NCI-H446 (cell line): ENCODE data around the gene PLEKHA6.
A peak's percentile ranks its signal among the peaks of the same experiment; 100 is the strongest.

Source experiments
- DNase-seq, 2 experiments: peaks; one replicate each; lab custom pipeline; 2025; lab: John Stamatoyannopoulos, UW

Gene PLEKHA6

DNA sequence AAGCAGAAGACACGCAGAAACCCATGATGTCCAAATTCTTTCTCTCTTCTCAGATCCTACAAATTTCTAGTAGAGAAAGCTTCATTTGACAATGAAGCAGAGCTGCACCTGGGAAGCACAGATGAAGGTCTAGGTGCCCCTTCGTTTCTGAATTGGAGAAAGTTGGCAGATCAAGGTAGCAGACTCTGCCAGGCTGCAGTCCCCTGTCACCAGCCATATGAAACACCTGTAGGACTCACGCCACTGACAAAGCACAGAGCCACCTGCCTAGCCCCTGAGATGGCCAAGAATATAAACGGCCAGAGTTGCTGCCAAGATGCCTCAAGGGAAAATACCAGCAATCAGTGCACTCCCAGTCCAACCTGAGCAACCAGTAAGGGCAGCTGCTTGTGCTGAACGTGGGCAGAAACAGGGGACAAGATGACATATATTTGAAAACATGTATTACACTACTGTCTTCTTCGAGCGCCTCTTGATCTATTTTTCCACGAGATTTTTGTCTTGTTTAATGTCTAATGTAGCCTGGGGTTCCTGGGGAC, 20.6 kb upstream of the PLEKHA6 start:
- no peak for DNase-seq

- peak in 1 of 2 experiments; percentile 32 for DNase-seq
Observed at GRCh38 chr1:204377800-204378668, 18.3 kb upstream of the PLEKHA6 start.

DNA sequence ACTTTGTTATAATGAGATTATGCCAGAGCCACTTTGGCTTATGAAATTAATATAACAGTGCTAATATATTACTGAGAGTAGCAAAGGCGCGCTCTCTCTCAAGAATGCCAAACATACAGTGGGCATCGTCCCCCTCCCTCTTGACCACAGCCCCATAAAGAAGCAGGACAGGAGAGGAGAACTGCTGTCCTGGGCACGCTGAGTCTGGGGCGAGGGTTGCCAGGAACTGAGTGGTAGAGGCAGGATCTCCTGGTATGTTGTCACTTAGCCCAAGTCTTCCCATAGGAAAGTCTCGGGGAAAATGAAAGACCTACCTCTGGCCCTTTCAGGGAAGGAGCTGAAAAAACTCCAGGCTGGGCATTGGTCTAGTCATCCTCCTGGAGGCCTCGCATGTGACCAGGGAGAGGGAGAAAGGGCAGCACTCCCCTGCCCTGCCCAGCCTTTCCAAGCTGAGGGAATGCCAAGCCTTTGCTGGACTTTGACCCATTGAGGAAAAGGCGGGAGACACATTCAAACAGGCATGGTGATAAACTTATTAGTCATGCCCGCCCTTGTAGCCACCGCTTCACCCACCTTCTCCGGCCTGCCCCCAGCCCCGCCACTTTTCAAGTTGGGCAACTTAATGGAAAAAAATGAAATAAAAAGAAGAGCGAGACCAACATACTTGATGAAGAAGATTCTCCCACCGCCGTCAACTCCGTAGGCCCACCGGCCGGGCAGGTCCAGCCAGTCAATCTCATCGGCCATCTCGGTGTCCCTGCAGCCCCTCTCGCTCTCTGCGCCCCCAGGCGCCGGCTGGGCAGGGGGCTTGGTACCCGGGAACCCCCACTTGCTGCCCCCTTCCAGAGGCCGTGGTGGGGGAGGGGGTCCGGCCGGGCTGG, 17.4 kb upstream of the PLEKHA6 start:
- no peak for DNase-seq

DNA sequence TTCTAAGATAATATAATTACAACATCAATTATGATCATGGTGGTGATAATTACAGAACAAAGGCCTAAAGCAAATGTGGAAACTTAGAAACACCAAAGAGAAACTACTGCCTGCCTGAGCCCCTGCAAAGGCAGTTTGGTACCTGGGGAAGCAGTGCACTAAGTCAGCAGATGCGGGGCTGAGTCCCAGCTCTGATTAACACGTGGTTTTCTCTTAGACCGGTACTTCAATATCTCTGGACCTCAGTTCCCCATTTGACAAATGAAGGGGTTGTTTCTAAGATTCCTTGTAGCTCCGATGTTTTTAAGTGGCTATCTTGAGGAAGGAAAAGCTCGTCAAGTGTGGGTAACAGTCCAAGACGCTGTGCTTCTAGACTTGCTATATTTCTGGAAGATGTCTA, 16.7 kb upstream of the PLEKHA6 start:
- no peak for DNase-seq

DNA sequence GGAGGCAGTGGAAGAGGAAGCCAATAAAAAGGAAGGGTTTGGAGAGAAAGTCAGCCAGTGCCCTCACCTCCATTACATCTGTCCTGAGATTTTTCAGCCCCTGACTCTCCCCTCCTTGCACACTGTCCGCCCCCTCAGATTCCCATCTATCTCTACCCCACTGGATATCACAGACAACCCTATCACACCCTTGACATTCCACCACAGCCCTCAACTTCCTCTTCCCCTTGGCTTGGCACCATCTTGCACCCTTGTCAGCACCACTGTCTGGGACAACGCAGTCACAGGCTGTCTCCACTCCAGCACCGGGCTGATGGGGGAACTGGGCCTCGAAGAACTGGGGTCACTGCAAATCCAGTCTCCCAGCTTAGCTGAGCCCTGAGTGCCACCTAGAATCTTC, 14.2 kb upstream of the PLEKHA6 start:
- no peak for DNase-seq

DNA sequence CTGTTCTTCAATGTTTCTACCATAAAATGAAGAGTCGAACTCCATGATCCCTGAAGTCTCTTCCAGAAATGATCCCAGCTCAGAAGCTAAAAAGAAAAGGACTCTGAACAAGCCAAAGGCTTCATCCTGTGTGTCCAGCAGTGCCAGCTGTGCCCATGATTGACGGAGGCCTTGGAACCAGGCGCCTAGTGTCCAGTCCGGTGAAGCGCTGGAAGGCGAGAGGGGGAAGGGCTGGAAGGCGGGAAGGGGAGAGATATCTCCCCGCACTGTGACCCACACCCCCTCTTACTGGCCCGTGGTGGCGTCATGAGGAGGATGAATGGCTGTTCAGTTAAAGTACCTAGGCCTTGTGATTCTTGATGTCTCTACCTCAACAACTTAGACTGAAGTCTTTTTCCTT, 10.4 kb upstream of the PLEKHA6 start:
- DNase-seq: no peak

GRCh38 chr1:204368996-204369726, 9.4 kb upstream of the PLEKHA6 start:
- no peak for DNase-seq

- DNase-seq: peak in 1 of 2 experiments; percentile 37
Observed at GRCh38 chr1:204367956-204368355, 8.2 kb upstream of the PLEKHA6 start.

DNA sequence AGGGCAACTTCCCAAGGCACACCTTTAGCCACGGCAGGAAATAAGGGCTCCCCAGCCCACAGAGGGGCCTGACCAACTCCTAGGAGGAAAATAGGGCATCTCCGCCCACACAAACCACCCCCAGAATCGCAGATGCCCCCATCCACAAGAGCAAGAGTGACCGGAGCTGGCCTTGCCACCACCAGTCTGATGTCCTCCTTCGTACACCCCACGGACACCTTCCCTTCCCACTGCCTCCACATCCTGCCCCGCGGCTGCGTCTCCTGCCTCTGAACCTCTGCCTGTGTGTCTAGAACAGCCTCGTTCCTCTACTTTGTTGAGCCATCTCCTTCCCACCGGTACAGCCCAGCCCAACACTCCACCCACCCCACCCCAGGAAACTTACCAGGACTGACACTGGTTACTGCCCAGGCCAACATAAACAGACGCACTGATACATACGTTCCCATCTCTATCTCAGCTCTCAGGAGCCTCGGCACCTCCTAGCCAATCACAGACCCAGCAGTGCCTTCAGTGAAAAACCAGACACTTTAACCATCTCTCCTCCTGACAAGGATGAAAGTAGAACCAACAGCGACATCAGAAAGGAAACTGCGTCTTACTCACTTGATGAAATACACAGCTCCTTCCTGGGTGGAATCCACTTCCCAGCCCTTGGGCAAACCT, 7.6 kb upstream of the PLEKHA6 start:
- no peak for DNase-seq

GRCh38 chr1:204366759-204367158, 7.0 kb upstream of the PLEKHA6 start:
- peak in 1 of 2 experiments; percentile 39 for DNase-seq

DNA sequence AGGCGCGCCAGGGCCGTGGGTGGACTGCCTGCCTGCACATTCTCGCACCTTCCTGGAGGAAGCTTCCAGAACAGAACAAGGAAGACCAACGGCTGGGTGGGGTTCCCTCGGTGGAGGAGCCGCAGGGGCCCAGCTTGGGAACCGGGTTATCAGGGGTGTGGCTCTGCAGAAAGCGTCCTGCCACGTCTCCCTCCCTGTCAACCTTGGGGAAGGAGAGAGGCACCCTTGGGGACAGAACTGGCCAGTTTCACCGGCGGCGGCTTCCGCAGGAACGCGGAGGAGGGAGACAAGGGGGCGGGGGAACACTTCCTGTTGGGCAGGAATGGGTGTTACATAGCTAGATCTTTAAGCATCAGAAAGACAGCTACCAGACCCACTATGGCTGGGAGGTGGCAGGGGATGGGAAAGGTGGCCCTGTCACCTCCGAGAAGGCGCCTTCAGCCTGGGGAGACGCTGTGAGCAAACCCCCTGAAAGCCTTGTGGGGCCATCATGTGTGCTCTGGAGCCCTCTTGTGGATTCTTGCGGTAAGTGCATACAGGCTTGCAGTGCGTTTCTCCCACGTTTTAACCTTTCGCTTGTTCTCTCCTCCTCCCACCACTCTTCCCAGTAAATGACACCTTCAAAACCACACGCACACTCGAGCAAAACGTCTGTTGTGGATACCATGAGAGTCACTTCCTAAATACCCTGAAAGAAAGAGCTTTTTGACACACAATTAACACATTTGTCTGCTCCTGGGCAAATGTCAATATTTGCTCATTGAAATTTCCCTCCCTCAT, 3.8 kb upstream of the PLEKHA6 start:
- DNase-seq: peak; percentile 70 to 87

DNA sequence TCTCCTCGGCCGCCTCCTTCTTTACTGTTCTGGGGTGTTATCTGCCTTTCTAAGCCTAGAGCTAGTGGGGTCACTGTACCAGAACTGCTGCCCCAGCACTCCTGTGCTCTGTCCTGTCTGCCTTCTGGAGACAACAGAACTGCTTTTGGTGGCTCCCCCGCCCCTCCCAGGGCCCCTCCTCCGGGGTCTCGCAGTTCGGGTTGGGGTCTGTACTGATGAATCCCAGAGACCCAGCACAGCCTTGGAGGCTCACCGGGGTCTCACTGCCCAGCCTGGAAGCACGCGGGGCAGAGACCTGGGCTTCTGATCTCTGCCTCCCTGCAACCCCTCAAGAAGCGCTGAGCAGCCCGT, 3.2 kb upstream of the PLEKHA6 start:
- DNase-seq: no peak

GRCh38 chr1:204361781-204362180, 2.1 kb upstream of the PLEKHA6 start:
- DNase-seq: no peak

- no peak for DNase-seq
Observed at GRCh38 chr1:204361341-204361771, 1.6 kb upstream of the PLEKHA6 start.

GRCh38 chr1:204360314-204360713, 585 bp upstream of the PLEKHA6 start:
- no peak for DNase-seq

GRCh38 chr1:204359131-204359473, 627 bp downstream of the PLEKHA6 start:
- DNase-seq: no peak

GRCh38 chr1:204358605-204359004, 1.1 kb downstream of the PLEKHA6 start:
- DNase-seq: peak in 1 of 2 experiments; percentile 40

DNA sequence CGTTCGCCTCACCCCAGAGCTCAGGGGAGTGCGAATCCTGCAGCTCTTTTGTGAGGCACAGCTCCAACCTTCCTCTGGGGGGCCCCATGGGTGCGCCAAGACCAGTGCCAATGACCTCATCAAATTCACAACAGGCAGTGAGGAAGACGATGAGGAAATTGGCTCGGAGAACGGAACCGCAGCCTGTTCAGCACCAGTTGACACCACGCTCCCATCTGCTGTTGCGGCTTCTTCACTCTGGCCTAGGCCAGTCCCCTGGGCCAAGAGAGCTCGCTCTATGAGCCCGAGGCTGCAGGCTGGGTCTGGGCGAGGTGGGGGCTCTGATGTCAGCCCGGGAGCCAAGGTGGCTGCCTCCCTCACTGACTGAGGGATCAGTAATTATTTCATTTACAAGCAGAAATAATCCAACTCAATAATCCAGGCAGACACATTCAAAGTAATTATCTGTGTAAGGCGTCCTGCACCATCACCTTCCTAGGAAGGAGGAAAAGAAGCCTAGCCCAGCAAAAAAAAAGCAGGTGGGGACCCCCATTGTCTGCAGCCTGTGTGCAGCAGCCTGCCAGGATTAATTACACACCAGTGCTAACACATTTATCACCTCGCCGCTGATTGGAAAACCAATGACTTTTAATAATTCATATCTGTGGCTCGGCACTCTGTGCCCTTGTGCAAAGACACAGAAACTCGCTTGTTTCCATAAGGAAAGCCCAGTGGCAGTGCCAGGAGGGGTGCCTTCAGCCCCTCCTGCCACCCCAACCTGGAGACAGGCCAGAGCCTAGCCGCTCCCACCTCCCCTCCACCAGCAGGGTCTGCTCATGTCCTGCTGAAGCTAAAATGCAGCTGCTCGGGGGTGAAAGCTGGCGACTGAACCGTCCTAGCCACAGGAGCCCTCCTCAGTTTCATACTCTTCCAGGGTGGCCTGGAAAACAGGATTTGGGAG, 1.9 kb downstream of the PLEKHA6 start:
- DNase-seq: peak; percentile 70 to 92

DNA sequence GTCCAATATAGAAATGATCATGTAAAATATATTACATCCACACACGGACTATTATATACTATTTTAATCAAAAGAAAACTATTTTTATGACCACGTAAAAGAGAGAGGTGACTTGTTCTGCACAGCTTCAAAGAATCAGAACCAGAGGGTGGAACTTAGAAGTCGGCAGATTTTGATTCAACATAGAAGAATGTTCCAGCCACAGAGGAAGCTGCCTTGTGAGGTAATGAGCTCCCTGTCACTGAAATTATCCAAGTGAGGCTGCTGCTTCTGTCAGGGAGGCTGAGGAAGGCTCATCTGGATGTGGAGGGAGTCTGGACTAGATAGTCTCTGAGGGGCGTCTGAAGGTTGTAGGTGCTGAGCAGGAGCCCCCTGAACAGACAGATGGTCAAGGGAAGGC, 2.7 kb downstream of the PLEKHA6 start:
- no peak for DNase-seq

- no peak for DNase-seq
Observed at GRCh38 chr1:204355913-204356312, 3.8 kb downstream of the PLEKHA6 start.
